Body of pancreas (tissue), 4 donors: ENCODE measurements around the gene CYFIP1.

ENCODE experiments used
- POLR2A ChIP-seq, 3 donors: fragments of 450-650 bp; IDR thresholded peaks; one replicate each; pipeline ENCODE4 v1.6.1; 2016; ENCODE audit warnings: antibody characterized with exemption in 3 of 3, mild to moderate bottlenecking in 2 of 3
- TF ChIP-seq, protein P1 (sequence below), 7 experiments: fragments of 450-650 bp in 4 of 7; fragments of 200-600 bp in 3 of 7; sonication (generic) in 3 of 7; IDR thresholded peaks; one replicate each; pipeline ENCODE4 v1.5.1; 2016 to 2019; ENCODE audit warnings: antibody characterized with exemption in 7 of 7

DNA sequence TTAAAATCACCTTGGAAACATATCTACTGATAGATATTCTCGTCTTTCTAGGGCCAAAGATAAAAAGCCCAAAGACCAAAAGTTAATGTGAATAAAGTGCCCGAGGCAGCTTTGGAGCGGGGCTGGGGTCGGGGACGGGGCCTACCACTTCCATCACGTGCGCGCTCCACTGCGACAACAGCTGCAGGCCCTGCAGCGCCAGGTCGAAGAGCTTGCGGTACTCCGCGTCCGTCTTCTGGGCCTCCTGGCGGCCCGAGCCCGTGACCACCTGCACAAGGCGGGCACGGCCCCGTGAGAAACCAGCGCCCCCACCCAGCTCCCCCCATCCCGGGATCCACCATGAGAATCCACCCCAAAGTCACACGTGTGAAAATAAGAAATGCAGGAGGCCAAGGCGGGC, 52.4 kb downstream of the CYFIP1 start:
- TF ChIP-seq, protein P1, sequence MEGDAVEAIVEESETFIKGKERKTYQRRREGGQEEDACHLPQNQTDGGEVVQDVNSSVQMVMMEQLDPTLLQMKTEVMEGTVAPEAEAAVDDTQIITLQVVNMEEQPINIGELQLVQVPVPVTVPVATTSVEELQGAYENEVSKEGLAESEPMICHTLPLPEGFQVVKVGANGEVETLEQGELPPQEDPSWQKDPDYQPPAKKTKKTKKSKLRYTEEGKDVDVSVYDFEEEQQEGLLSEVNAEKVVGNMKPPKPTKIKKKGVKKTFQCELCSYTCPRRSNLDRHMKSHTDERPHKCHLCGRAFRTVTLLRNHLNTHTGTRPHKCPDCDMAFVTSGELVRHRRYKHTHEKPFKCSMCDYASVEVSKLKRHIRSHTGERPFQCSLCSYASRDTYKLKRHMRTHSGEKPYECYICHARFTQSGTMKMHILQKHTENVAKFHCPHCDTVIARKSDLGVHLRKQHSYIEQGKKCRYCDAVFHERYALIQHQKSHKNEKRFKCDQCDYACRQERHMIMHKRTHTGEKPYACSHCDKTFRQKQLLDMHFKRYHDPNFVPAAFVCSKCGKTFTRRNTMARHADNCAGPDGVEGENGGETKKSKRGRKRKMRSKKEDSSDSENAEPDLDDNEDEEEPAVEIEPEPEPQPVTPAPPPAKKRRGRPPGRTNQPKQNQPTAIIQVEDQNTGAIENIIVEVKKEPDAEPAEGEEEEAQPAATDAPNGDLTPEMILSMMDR (IDR thresholded peaks at IDR 0.05), result no peak
- no peak for TF ChIP-seq POLR2A (IDR thresholded peaks at IDR 0.05)
